ENCODE data around the gene TMEM150A. TPM values are rescaled to one million over a fixed set of nuclear protein-coding genes. Genes with fewer than 3 reads are reported as not detected.
"Not testable (repeated sequence)": the region's sequence is repeated elsewhere in the genome, so short reads cannot be mapped to it uniquely, and the experiment has no call there.

TMEM150A gene
- total RNA-seq, 1 donor, result 3.1 TPM

DNA sequence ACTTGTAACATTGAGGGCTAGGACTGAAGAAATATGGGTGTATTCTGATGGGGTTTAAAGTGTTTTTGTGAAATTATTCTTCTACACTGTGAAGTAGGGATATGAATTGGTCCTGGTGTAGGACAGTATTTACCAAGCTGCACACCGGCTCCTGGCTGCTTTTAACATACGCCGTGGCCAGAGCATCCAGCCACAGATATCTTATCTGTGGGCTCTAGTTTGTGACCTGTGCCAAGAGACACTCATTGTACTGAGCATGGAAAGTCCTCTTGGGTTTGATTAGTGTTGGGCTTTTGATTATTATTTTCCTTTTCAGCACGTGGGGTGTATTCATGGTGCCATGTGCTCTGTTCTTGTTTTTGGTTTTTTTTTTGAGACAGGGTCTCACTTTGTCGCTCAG lies 21.5 kb upstream of the TMEM150A start:
- Histone ChIP-seq H3K4me1 (ENCODE audit: insufficient read depth, low read length) (peaks cover under 1% of the 10 kb centered on the region), H3K27me3 (ENCODE audit: insufficient read depth, low read length) (no peaks in the 10 kb centered on the region), H3K9me3 (ENCODE audit: low read depth, low read length) (no peaks in the 10 kb centered on the region), H3K4me3 (ENCODE audit: low read length) (no peak overlapping the region)

DNA sequence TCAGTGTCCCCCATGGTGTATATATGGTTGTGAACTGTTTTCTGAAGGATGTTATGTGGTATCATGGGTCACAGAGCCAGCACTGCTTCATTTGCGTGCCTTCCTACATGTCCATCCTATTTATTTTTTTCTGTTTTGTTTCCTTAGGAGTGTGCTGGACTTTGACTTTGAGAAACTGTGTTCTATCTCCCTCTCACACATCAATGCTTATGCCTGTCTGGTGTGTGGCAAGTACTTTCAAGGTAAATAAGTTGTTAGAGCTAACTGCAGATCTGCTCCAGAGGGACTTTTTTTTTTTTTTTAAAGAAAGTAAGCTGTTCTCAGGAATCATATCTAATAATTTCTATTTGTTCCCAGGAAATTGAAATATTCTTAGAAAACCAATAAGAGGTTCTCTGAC lies 18.8 kb upstream of the TMEM150A start:
- Histone ChIP-seq H3K9me3 (ENCODE audit: low read depth, low read length) (no peaks in the 10 kb centered on the region), H3K4me3 (ENCODE audit: low read length) (no peak overlapping the region), H3K4me1 (ENCODE audit: insufficient read depth, low read length) (peaks cover 23% of the 10 kb centered on the region), H3K27me3 (ENCODE audit: insufficient read depth, low read length) (no peaks in the 10 kb centered on the region)

DNA sequence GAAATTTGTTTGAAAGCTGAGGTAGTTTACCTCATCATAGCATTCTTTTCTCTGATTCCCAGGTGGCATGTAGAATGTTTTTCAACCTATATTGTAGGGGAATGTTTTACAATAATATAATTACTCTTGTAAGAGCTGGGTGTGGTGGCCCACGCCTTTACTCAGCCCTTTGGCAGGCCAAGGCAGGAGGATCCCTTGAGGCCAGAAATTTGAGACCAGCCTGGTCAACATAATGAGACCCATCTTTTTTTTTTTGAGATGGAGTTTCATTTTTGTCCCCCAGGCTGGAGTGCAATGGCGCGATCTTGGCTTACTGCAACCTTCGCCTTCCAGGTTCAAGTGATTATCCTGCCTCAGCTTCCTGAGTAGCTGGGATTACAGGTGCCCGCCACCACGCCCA lies 17.1 kb upstream of the TMEM150A start:
- Histone ChIP-seq H3K4me3 (ENCODE audit: low read length) (no peak overlapping the region), H3K4me1 (ENCODE audit: insufficient read depth, low read length) (peaks cover 28% of the 10 kb centered on the region), H3K27me3 (ENCODE audit: insufficient read depth, low read length) (no peaks in the 10 kb centered on the region), H3K9me3 (ENCODE audit: low read depth, low read length) (no peaks in the 10 kb centered on the region)

DNA sequence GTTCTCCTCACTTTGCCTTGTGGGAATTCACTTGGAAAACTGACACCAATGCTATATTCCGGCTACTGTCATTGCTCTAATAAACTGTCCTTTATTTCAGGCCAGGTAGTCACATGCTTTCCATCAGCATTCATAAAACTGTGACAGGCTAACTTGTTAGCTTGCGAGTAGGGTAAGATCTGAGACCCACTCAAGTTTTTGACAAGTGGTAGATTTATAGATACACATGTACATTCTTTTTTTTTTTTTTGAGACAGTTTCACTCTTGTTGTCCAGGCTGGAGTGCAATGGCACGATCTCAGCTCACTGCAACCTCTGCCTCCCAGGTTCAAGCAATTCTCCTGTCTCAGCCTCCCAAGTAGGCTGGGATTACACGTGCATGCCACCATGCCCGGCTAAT lies 15.2 kb upstream of the TMEM150A start:
- peaks cover 30% of the 10 kb centered on the region for H3K4me1 ChIP-seq (ENCODE audit: insufficient read depth, low read length)
- not testable (repeated sequence) for H3K27me3 ChIP-seq (ENCODE audit: insufficient read depth, low read length); H3K4me3 ChIP-seq (ENCODE audit: low read length); H3K9me3 ChIP-seq (ENCODE audit: low read depth, low read length)

DNA sequence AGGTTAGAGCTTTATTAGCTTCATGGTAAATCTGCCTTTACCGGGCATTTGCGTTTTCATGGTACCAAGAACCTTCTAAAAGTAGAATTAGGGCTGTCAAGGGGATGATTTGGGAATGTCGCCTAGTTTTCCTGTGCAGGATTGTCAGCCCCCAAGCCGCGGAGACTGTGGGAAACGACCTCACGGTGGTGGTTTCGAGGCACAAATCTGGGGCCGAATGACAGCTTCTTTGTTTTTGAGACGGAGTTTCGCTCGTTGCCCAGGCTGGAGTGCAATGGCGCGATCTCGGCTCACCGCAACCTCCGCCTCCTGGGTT lies 12.9 kb upstream of the TMEM150A start:
- Histone ChIP-seq H3K4me3 (ENCODE audit: low read length) (no peak overlapping the region), H3K4me1 (ENCODE audit: insufficient read depth, low read length) (peaks cover 51% of the 10 kb centered on the region), H3K9me3 (ENCODE audit: low read depth, low read length) (no peaks in the 10 kb centered on the region), H3K27me3 (ENCODE audit: insufficient read depth, low read length) (no peaks in the 10 kb centered on the region)

DNA sequence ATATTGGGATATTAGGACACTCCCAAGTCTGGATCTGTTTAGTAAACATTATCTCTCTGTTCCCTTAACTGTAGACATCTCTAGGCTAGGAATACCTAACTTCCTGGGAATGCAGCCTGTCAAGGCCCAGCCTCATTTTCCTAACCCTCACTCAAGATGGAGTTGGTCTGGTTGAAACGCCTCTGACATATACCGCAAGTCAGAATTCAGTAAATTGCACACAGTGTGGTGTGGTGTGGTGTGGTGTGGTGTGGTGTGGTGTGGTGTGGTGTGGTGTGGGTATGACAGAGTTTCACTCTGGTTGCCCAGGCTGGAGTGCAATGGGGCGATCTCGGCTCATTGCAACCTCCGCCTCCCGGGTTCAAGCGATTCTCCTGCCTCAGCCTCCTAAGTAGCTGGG lies 12.3 kb upstream of the TMEM150A start:
- not testable (repeated sequence) for H3K27me3 ChIP-seq (ENCODE audit: insufficient read depth, low read length)
- H3K4me1 ChIP-seq (ENCODE audit: insufficient read depth, low read length), result peaks cover 55% of the 10 kb centered on the region

DNA sequence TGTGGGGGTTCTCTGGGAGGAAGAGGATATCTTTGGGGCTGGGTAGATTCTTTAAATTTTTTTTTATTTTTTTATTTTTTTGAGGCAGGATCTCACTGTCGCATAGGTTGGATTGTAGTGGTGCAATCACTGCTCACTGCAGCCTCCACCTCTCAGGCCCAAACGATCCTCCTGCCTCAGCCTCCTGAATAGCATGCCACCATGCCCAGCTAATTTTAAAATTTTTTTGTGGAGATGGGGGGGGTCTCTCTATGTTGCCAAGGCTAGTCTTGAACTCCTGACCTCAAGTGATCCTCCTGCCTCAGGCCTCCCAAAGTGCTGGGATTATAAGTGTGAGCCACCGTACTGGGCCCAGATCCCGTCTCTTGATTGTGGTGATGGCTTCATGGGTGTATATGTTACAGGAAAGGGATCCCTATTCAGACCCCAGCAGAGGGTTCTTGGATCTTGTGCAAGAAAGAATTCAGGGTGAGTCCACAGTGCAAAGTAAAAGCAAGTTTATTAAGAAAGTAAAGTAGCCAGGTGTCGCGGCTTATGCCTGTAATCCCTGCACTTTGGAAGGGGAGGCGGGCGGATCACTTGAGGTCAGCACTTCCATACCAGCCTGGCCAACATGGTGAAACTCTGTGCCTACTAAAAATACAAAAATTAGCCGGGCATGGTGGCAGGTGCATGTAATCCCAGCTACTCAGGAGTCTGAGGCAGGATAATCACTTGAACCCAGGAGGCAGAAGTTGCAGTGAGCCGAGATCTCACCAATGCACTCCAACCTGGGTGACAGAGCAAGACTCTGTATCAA lies 11.4 kb upstream of the TMEM150A start:
- peaks cover 59% of the 10 kb centered on the region for H3K4me1 ChIP-seq (ENCODE audit: insufficient read depth, low read length)
- H3K4me3 ChIP-seq (ENCODE audit: low read length), result no peak overlapping the region
- no peaks in the 10 kb centered on the region for H3K9me3 ChIP-seq (ENCODE audit: low read depth, low read length)
- no peaks in the 10 kb centered on the region for H3K27me3 ChIP-seq (ENCODE audit: insufficient read depth, low read length)

More for the DNA sequence above, 12.3 kb upstream of the TMEM150A start:
- not testable (repeated sequence) for H3K4me3 ChIP-seq (ENCODE audit: low read length); H3K9me3 ChIP-seq (ENCODE audit: low read depth, low read length)

DNA sequence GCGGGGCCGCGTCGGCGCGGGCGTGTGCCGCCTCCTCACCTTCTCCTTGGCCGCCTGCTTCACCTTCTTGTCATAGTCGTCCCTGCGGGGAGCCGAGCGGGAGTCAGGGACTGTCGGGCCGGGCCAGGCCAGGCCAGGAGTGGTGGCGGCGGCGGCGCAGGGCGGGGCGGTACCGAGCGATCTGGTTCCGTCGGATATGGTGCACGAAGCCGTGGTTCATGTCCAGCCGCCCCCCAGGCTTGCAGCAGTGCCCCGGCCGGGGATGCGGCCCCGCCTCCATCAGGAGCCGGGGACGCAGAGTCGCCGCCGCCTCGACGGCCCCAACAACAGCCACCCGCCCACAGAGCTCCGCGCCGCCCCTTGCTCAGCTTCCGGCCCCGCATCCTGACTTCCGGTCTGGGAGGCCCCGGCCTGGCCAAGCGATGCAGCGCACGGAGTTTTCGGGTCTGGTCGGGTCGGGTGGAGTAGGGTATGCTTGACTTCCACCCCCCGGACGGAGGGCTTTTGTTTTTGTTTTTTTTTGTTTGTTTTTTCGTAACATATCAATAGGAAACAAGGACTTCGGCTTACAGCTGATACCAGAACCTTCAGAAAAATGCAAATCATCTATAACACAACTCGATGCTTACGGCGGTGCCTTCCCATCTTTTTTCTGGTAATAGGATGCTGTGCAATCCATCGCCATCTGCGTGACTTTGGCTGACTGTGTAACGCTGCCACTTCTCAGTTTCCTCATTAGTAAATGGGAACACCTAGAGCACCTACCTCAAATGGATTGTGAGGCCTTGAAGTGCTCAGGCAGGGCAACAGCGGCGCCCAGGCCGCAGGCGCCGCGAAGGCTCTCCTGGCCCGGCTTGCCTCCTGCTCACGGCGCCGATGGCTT lies 9.4 kb upstream of the TMEM150A start, which contains the start of gene C2orf68:
C2orf68 (minus strand) TSS at position 362 of the 883 bp plus-strand sequence; CDS start at position 280, 82 bp downstream.
- Histone ChIP-seq H3K4me3 (ENCODE audit: low read length) (peak within 1 kb of the TSS; percentile 80), H3K4me1 (ENCODE audit: insufficient read depth, low read length) (peaks cover 47% of the 10 kb centered on the region), H3K9me3 (ENCODE audit: low read depth, low read length) (no peaks in the 10 kb centered on the region), H3K27me3 (ENCODE audit: insufficient read depth, low read length) (no peaks in the 10 kb centered on the region)

DNA sequence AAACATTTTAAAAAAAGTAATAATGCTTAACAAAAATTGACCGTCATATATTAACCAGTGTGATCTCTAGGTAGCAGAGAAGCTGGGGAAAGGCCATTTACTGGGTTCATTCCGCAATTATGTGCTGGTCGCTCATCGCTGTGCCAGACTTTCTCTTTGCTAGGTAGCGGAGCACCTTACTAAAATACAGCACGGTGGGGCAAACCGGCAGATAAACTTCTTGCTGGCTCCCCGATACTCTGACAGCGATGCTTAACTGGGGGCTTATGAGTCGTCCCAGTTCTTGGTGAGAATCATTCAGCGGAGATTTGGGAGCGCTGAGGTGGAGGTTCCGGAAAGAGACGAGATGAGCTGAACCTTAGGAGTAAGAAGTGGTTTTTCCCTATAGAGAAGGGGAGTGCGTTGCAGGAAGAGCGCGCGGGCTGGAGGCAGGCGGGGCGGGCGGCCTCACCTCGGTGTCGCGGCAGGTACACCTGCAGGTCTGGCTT lies 8.8 kb upstream of the TMEM150A start:
- Histone ChIP-seq H3K4me3 (ENCODE audit: low read length) (peak overlapping the region; percentile 80), H3K4me1 (ENCODE audit: insufficient read depth, low read length) (peaks cover 44% of the 10 kb centered on the region), H3K9me3 (ENCODE audit: low read depth, low read length) (no peaks in the 10 kb centered on the region), H3K27me3 (ENCODE audit: insufficient read depth, low read length) (no peaks in the 10 kb centered on the region)

DNA sequence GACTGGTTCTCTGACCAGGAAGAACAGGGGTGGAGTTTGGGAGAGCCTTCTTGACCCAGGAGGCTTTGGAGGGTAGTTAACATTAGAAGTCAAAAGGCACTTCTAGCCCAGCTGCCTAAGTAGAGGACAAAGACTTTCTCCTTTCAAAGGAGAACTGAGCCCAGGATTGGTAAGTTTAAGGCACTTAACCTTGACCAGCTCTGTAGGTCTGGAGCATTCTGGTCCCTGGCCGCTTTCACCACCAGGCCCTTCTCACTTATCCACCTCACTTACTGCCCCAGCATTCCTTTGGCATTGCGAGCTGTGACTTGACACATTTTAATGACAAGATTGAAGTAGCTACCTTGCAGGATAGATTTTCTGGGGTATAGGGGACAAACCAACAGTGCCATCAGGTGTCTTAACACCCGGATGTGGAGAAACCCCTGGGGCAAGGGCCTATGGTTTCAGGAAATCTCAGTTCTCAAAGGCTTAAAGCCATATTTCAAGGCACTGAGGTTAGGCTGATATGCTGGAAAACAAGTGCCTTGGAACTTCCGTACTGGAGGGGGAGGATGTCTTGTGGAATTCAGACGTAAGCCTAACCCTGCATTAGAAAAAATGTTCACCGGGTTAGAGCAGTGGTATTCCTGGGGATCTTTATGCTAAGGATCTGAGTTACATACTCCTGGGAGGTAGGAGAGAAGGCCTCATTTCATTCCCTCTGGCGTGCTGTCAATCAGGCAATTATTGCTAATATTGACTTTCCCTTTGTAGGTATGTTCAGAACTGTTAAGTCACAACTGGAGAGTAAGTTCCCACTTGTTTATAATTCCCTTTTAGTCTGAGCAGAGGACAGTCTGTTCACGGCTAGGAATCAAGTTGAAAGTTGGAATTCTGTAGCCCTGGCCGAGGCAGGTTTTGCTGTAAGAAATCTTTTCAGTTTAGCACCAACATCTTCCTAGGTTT lies 5.0 kb upstream of the TMEM150A start:
- H3K27me3 ChIP-seq (ENCODE audit: insufficient read depth, low read length), result no peaks in the 10 kb centered on the region
- H3K4me1 ChIP-seq (ENCODE audit: insufficient read depth, low read length), result peaks cover 65% of the 10 kb centered on the region
- no peaks in the 10 kb centered on the region for H3K9me3 ChIP-seq (ENCODE audit: low read depth, low read length)
- H3K4me3 ChIP-seq (ENCODE audit: low read length), result no peak overlapping the region

DNA sequence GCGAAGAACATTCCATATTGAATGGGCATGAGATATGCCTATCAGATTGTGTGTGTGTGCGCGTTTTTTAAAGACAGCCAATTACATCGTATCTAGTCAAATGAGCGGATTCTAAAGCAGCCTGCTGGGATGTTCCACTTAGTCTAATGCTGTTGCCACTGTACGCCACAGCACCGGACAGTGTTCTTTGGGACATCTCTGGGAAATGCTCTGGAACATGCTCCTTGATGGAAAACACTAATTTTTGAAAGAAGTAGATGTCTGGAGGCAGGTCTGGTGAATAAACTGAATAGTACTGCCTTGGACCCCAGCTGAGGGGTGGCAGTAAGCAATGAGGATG lies 3.6 kb upstream of the TMEM150A start:
- H3K9me3 ChIP-seq (ENCODE audit: low read depth, low read length), result no peaks in the 10 kb centered on the region
- H3K4me1 ChIP-seq (ENCODE audit: insufficient read depth, low read length), result peaks cover 62% of the 10 kb centered on the region
- H3K4me3 ChIP-seq (ENCODE audit: low read length), result no peak overlapping the region
- no peaks in the 10 kb centered on the region for H3K27me3 ChIP-seq (ENCODE audit: insufficient read depth, low read length)

DNA sequence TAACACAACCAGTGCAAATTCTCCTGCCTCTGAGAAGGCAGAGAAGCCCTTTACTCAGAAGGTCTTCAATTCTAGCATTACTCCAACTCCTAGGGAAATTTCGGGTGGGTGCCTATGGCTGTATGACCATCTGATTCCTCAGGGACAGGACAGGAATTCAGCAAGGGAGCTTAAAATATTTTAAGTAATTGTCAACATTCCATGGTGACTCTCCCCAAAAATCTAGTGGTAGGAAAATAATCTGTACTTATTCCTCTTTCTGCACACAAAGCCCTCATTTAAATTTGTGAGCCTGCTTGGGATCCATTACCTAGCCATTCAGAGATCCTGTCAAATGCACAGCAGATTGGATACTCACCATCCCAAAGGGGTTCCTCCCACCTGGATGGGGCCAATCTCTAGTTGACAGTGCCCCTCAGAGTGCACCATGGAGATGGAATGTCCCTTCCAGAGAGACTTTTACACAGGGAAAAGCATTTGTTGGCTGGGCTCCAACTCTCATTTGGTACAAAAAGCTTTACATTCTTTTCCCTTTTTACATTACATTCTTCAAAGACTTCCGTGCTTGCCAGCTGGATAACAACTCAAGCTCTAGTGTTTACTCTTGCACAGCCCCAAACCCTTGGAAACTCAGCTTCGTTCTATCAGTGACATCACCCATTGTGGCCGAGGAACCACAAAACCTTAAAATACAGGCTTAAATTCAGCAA lies 3.1 kb upstream of the TMEM150A start:
- Histone ChIP-seq H3K9me3 (ENCODE audit: low read depth, low read length) (no peaks in the 10 kb centered on the region), H3K4me3 (ENCODE audit: low read length) (no peak overlapping the region), H3K4me1 (ENCODE audit: insufficient read depth, low read length) (peaks cover 57% of the 10 kb centered on the region), H3K27me3 (ENCODE audit: insufficient read depth, low read length) (no peaks in the 10 kb centered on the region)

DNA sequence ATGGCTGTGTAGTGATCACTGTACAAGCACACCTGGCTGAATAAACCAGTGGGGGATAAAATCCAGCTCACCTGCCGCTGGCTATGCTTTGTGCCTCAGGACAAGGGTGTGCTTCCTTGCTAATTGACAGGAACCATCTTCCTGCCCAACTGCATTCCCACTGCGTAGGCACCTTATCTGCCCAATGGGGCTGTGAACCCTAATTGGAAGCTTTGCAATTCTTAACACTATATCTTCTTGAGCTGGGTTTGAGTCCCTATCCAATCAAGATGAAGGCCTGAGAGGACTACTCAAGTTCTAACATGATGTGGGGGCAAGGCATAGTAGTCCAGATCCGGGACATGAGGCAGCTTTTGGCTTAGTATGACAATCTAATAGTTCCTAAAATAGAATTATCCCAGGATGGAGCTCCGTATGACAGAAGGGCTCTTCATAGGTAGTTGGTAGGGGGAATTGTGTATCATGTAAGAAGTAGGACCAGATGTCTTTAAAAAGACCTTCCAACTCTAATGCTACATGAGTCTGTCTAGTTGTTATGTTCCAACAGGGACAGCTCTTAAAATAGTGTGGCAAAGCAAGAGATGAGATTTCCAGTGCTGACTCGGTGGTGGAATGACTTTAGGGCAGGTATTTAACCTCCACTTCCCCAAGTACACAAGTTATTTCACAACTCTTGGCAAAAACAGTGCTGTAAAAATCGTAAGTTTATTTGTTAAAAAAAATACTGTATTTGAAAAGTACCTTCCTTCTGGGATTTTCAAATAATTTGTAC lies 2.3 kb upstream of the TMEM150A start:
- H3K4me3 ChIP-seq (ENCODE audit: low read length), result no peak overlapping the region

DNA sequence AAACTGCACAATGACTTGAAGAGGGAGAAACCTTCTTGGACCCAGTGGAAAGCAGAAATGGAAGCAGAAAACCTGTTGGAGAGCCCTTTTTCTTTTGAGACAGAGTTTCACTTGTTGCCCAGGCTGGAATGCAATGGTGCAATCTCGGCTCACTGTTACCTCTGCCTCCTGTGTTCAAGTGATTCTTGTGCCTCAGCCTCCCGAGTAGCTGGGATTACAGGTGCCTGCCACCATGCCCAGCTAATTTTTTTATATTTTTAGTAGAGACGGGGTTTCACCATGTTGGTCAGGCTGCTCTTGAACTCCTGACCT lies 1.6 kb upstream of the TMEM150A start:
- H3K9me3 ChIP-seq (ENCODE audit: low read depth, low read length); H3K4me3 ChIP-seq (ENCODE audit: low read length); H3K27me3 ChIP-seq (ENCODE audit: insufficient read depth, low read length): not testable (repeated sequence)
- peaks cover 46% of the 10 kb centered on the region for H3K4me1 ChIP-seq (ENCODE audit: insufficient read depth, low read length)

More for the DNA sequence above, 2.3 kb upstream of the TMEM150A start:
- Histone ChIP-seq H3K4me1 (ENCODE audit: insufficient read depth, low read length) (peaks cover 50% of the 10 kb centered on the region), H3K9me3 (ENCODE audit: low read depth, low read length) (no peaks in the 10 kb centered on the region), H3K27me3 (ENCODE audit: insufficient read depth, low read length) (no peaks in the 10 kb centered on the region)

Measured in mononuclear cell (primary cell).